PC-3 (cell line): ENCODE results near the gene MAGI1. TPM values are rescaled to one million over a fixed set of nuclear protein-coding genes. Genes with fewer than 3 reads are reported as not detected.

Experiments used
- ATAC-seq: fragments of 200-7000 bp; cut with Tn5 transposase; 2 replicates; pipeline ENCODE4 v1.9.1; 2020; ENCODE audit warnings: mild to moderate bottlenecking, moderate library complexity
- BruUV-seq: library from RNA; stranded (reverse); fragments of 400-500 nt; replicated peaks from 2 replicates; lab custom pipeline; 2021; lab: Mats Ljungman, UMichigan
- CTCF ChIA-PET: fragments of 300-600 bp; sonication (Branson Sonifier 250); formaldehyde crosslinking; loops from one replicate; lab custom pipeline; 2022; ENCODE audit warnings: antibody characterized with exemption; lab: Charles Lee
- POLR2A ChIA-PET: fragments of 300-600 bp; sonication (Branson Sonifier 250); formaldehyde crosslinking; loops from one replicate; lab custom pipeline; 2022; ENCODE audit warnings: antibody characterized with exemption; ENCODE audit not compliant: unreplicated experiment; lab: Charles Lee
- DNase-seq: peaks from one replicate; pipeline ENCODE4 v3.0.0-alpha.2; 2015
- H2AFZ ChIP-seq: fragments of 300-600 bp; sonication (generic); 2 replicates; pipeline ENCODE4 v1.6.0; 2016; ENCODE audit warnings: antibody characterized with exemption, low read length
- H3F3A ChIP-seq: fragments of 300-600 bp; sonication (generic); one replicate; pipeline ENCODE4 v1.6.0; 2017; ENCODE audit warnings: antibody characterized with exemption, low read length, control low read depth, mild to moderate bottlenecking; ENCODE audit not compliant: unreplicated experiment
- H3K27ac ChIP-seq: fragments of 300-600 bp; sonication (generic); 2 replicates; pipeline ENCODE4 v1.5.1; 2016; ENCODE audit warnings: mild to moderate bottlenecking, low read length
- H3K27me3 ChIP-seq: fragments of 300-600 bp; sonication (generic); 2 replicates; pipeline ENCODE4 v1.6.1; 2016; ENCODE audit warnings: low read length, mixed read lengths
- H3K36me3 ChIP-seq: fragments of 300-600 bp; sonication (generic); 2 replicates; pipeline ENCODE4 v1.6.1; 2016; ENCODE audit warnings: low read depth, mixed run types, low read length, mixed read lengths
- H3K4me1 ChIP-seq: fragments of 300-600 bp; sonication (generic); 2 replicates; pipeline ENCODE4 v1.5.1; 2016; ENCODE audit warnings: low read length; ENCODE audit not compliant: insufficient read depth
- H3K4me2 ChIP-seq: fragments of 300-600 bp; sonication (generic); 2 replicates; pipeline ENCODE4 v1.6.0; 2016; ENCODE audit warnings: low read length
- H3K4me3 ChIP-seq: fragments of 300-600 bp; sonication (generic); 2 replicates; pipeline ENCODE4 v1.5.1; 2016; ENCODE audit warnings: mild to moderate bottlenecking, low read length, mixed read lengths
- H3K79me2 ChIP-seq: fragments of 300-600 bp; sonication (generic); 2 replicates; pipeline ENCODE4 v1.6.1; 2017; ENCODE audit warnings: low read length, mixed read lengths
- H3K9ac ChIP-seq: fragments of 300-600 bp; sonication (generic); 2 replicates; pipeline ENCODE4 v1.6.0; 2016; ENCODE audit warnings: mild to moderate bottlenecking, low read length
- H3K9me2 ChIP-seq: fragments of 300-600 bp; sonication (generic); replicated peaks from 2 replicates; pipeline ENCODE4 v1.6.1; 2016; ENCODE audit warnings: mixed run types, low read length, mixed read lengths
- H3K9me3 ChIP-seq: fragments of 300-600 bp; sonication (generic); 2 replicates; pipeline ENCODE4 v1.6.1; 2016; ENCODE audit warnings: low read length, mixed read lengths
- H4K20me1 ChIP-seq: fragments of 300-600 bp; sonication (generic); 2 replicates; pipeline ENCODE4 v1.6.1; 2016; ENCODE audit warnings: low read length, mixed read lengths
- CTCF ChIP-seq: fragments of 300-600 bp; sonication (generic); conservative IDR thresholded peaks from 2 replicates; pipeline ENCODE4 v1.5.1; 2017; ENCODE audit warnings: antibody characterized with exemption, low read depth, mild to moderate bottlenecking, low read length
- EZH2 ChIP-seq: fragments of 300-600 bp; sonication (generic); IDR thresholded peaks from one replicate; pipeline ENCODE4 v1.6.1; 2017; ENCODE audit warnings: antibody characterized with exemption, mild to moderate bottlenecking, low read length; ENCODE audit not compliant: unreplicated experiment
- EZH2phosphoT487 ChIP-seq: fragments of 300-600 bp; sonication (generic); IDR thresholded peaks from 2 replicates; pipeline ENCODE4 v1.6.1; 2018; ENCODE audit warnings: mild to moderate bottlenecking, antibody characterized with exemption, low read length, borderline replicate concordance
- intact Hi-C: fragments of 100-400 bp; cut with micrococcal nuclease; formaldehyde crosslinking; loops from 2 replicates; pipeline ENCODE4 v1.9.0; 2023
- total RNA-seq: library from RNA; depleted of rRNA; stranded (reverse); fragments of >200 nt; gene quantifications from 2 replicates; pipeline ENCODE4 v1.2.3, GENCODE V29; 2014

MAGI1 gene
- total RNA-seq, 1 experiment from 2014 or later, result 8.9 TPM

GRCh38 chr3:65371053-65371452 lies 667.7 kb downstream of the MAGI1 start:
- H3K4me3 ChIP-seq, result no peak overlapping the region
- no peak overlapping the region for H3K27ac ChIP-seq
- ATAC-seq (peak; percentile 89), DNase-seq (peak; percentile 58)
- no peak overlapping the region for H3K9ac ChIP-seq
- ChIA-PET CTCF (no interaction called here), POLR2A (no interaction called here)
- intact Hi-C loops, result no loop called here
- no peaks in the 10 kb centered on the region for H3K36me3 ChIP-seq
- H3F3A ChIP-seq, result no peaks in the 10 kb centered on the region
- BruUV-seq, result no TSS peak
- H3K9me3 ChIP-seq, result no peaks in the 10 kb centered on the region
- no peak overlapping the region for H2AFZ ChIP-seq
- H3K27me3 ChIP-seq, result no peaks in the 10 kb centered on the region
- H3K4me2 ChIP-seq, result no peak overlapping the region
- no peaks in the 10 kb centered on the region for H3K9me2 ChIP-seq
- H3K79me2 ChIP-seq, result no peaks in the 10 kb centered on the region
- H4K20me1 ChIP-seq, result no peaks in the 10 kb centered on the region
- H3K4me1 ChIP-seq, result peaks cover 4% of the 10 kb centered on the region; the same call in 1 of the 2 replicates
- no peak for TF ChIP-seq EZH2phosphoT487
- TF ChIP-seq CTCF, result no peak
- no peak for TF ChIP-seq EZH2

GRCh38 chr3:65368866-65369265 lies 669.9 kb downstream of the MAGI1 start:
- ChIA-PET CTCF (no interaction called here), POLR2A (no interaction called here)
- Histone ChIP-seq H3K79me2 (no peaks in the 10 kb centered on the region), H3K36me3 (no peaks in the 10 kb centered on the region), H3F3A (no peaks in the 10 kb centered on the region), H3K4me1 (peaks cover 4% of the 10 kb centered on the region; the same call in 1 of the 2 replicates), H3K9me2 (no peaks in the 10 kb centered on the region), H3K9me3 (no peaks in the 10 kb centered on the region), H3K27me3 (no peaks in the 10 kb centered on the region), H2AFZ (no peak overlapping the region), H3K4me3 (no peak overlapping the region), H3K27ac (no peak overlapping the region), H4K20me1 (no peaks in the 10 kb centered on the region), H3K9ac (no peak overlapping the region), H3K4me2 (no peak overlapping the region)
- TF ChIP-seq CTCF (no peak), EZH2phosphoT487 (no peak), EZH2 (no peak)
- BruUV-seq, result no TSS peak
- DNase-seq (no peak), ATAC-seq (no peak)
- intact Hi-C loops, result no loop called here

GRCh38 chr3:65362688-65363087 lies 676.0 kb downstream of the MAGI1 start:
- Histone ChIP-seq H3K9ac (no peak overlapping the region), H3K9me2 (no peaks in the 10 kb centered on the region), H3K79me2 (no peaks in the 10 kb centered on the region), H2AFZ (no peak overlapping the region), H4K20me1 (no peaks in the 10 kb centered on the region), H3K4me2 (no peak overlapping the region), H3F3A (no peaks in the 10 kb centered on the region), H3K36me3 (no peaks in the 10 kb centered on the region), H3K4me1 (no peaks in the 10 kb centered on the region), H3K27ac (no peak overlapping the region), H3K9me3 (no peaks in the 10 kb centered on the region), H3K4me3 (no peak overlapping the region), H3K27me3 (no peaks in the 10 kb centered on the region)
- POLR2A ChIA-PET, result no interaction called here
- ATAC-seq (no peak), DNase-seq (no peak)
- TF ChIP-seq EZH2phosphoT487 (no peak), EZH2 (no peak), CTCF (no peak)
- intact Hi-C loops, result no loop called here
- CTCF ChIA-PET, result no interaction called here
- BruUV-seq, result no TSS peak
